SU-DHL-6 (cell line): ENCODE measurements around the gene SUN5.

ENCODE experiments used
- H2AFZ ChIP-seq: fragments of 200-600 bp; sonication (generic); 2 replicates; pipeline ENCODE4 v1.6.1; 2014; ENCODE audit warnings: low read depth, mild to moderate bottlenecking, moderate library complexity, mixed read lengths, antibody characterized with exemption, low read length; ENCODE audit not compliant: severe bottlenecking
- H3F3A ChIP-seq: fragments of 200-600 bp; shearing (Covaris generic); 2 replicates; pipeline ENCODE4 v1.6.0; 2016; ENCODE audit warnings: antibody characterized with exemption, mild to moderate bottlenecking; ENCODE audit not compliant: insufficient read depth
- H3K27ac ChIP-seq: fragments of 200-600 bp; sonication (generic); 2 replicates; pipeline ENCODE4 v1.5.1; 2016; ENCODE audit warnings: low read depth, mild to moderate bottlenecking, low read length, moderate library complexity, mixed read lengths
- H3K27me3 ChIP-seq: fragments of 200-600 bp; sonication (generic), shearing (Covaris generic); 2 replicates; pipeline ENCODE4 v1.6.0; 2014; ENCODE audit warnings: mild to moderate bottlenecking, low read length
- H3K36me3 ChIP-seq: fragments of 200-600 bp; sonication (generic); 2 replicates; pipeline ENCODE4 v1.6.1; 2014; ENCODE audit warnings: mild to moderate bottlenecking, low read length, mixed read lengths
- H3K4me2 ChIP-seq: fragments of 300-600, 200-600 bp; shearing (Covaris generic), sonication (generic); 2 replicates; pipeline ENCODE4 v1.6.0; 2014; ENCODE audit warnings: low read length, low read depth, mild to moderate bottlenecking; ENCODE audit not compliant: poor library complexity, severe bottlenecking
- H3K4me3 ChIP-seq: fragments of 200-600 bp; sonication (generic); 2 replicates; pipeline ENCODE4 v1.5.1; 2014; ENCODE audit warnings: antibody characterized with exemption, low read length, mild to moderate bottlenecking, mixed read lengths; ENCODE audit not compliant: insufficient read depth, poor library complexity, severe bottlenecking
- H3K79me2 ChIP-seq: fragments of 200-600 bp; sonication (generic); 2 replicates; pipeline ENCODE4 v1.6.1; 2014; ENCODE audit warnings: mild to moderate bottlenecking, low read length, moderate library complexity; ENCODE audit not compliant: insufficient read depth
- H3K9ac ChIP-seq: fragments of 200-600 bp; sonication (generic); 2 replicates; pipeline ENCODE4 v1.7.0; 2014; ENCODE audit warnings: mild to moderate bottlenecking, low read length
- H3K9me2 ChIP-seq: fragments of 200-600 bp; sonication (generic); replicated peaks from 2 replicates; pipeline ENCODE4 v1.6.1; 2014; ENCODE audit warnings: low read length; ENCODE audit not compliant: insufficient read depth
- H3K9me3 ChIP-seq: fragments of 200-600 bp; sonication (generic); 2 replicates; pipeline ENCODE4 v1.6.1; 2014; ENCODE audit warnings: low read length, mixed read lengths; ENCODE audit not compliant: insufficient read depth
- H4K20me1 ChIP-seq: fragments of 200-600 bp; sonication (generic); 2 replicates; pipeline ENCODE4 v1.6.1; 2014; ENCODE audit warnings: low read depth, mild to moderate bottlenecking, antibody characterized with exemption, low read length, moderate library complexity, mixed read lengths
- CTCF ChIP-seq: fragments of 200-600 bp; sonication (generic); IDR thresholded peaks from one replicate; pipeline ENCODE4 v1.5.1; 2017; ENCODE audit warnings: antibody characterized with exemption, mild to moderate bottlenecking, low read length, moderate library complexity; ENCODE audit not compliant: insufficient read depth, poor library complexity, severe bottlenecking
- EZH2phosphoT487 ChIP-seq: fragments of 200-600 bp; sonication (generic), shearing (Covaris generic); conservative IDR thresholded peaks from 2 replicates; pipeline ENCODE4 v1.6.1; 2018; ENCODE audit warnings: mild to moderate bottlenecking, antibody characterized with exemption, low read length, moderate library complexity, mixed read lengths

The SUN5 gene

GRCh38 chr20:33028875-33029274 is 24.6 kb upstream of the SUN5 start:
- Histone ChIP-seq H3K9me3 (no peaks in the 10 kb centered on the region), H3K9me2 (no peaks in the 10 kb centered on the region), H3K4me2 (no peak overlapping the region), H4K20me1 (no peaks in the 10 kb centered on the region), H3K27ac (no peak overlapping the region), H2AFZ (no peak overlapping the region), H3K36me3 (no peaks in the 10 kb centered on the region), H3K27me3 (no peaks in the 10 kb centered on the region), H3K9ac (no peak overlapping the region), H3K4me3 (no peak overlapping the region), H3F3A (no peaks in the 10 kb centered on the region), H3K79me2 (no peaks in the 10 kb centered on the region)
- no peak for TF ChIP-seq EZH2phosphoT487
- no peak for TF ChIP-seq CTCF

GRCh38 chr20:33027769-33028751 is 23.8 kb upstream of the SUN5 start:
- no peak for TF ChIP-seq CTCF
- no peak for TF ChIP-seq EZH2phosphoT487
- no peaks in the 10 kb centered on the region for H3K9me3 ChIP-seq
- no peaks in the 10 kb centered on the region for H4K20me1 ChIP-seq
- H3K36me3 ChIP-seq = no peaks in the 10 kb centered on the region
- no peak overlapping the region for H3K27ac ChIP-seq
- H3K27me3 ChIP-seq = no peaks in the 10 kb centered on the region
- no peak overlapping the region for H3K4me3 ChIP-seq
- H3K9me2 ChIP-seq = no peaks in the 10 kb centered on the region
- H3F3A ChIP-seq = no peaks in the 10 kb centered on the region
- H3K9ac ChIP-seq = no peak overlapping the region
- no peak overlapping the region for H2AFZ ChIP-seq
- H3K4me2 ChIP-seq = no peak overlapping the region
- H3K79me2 ChIP-seq = no peaks in the 10 kb centered on the region

DNA sequence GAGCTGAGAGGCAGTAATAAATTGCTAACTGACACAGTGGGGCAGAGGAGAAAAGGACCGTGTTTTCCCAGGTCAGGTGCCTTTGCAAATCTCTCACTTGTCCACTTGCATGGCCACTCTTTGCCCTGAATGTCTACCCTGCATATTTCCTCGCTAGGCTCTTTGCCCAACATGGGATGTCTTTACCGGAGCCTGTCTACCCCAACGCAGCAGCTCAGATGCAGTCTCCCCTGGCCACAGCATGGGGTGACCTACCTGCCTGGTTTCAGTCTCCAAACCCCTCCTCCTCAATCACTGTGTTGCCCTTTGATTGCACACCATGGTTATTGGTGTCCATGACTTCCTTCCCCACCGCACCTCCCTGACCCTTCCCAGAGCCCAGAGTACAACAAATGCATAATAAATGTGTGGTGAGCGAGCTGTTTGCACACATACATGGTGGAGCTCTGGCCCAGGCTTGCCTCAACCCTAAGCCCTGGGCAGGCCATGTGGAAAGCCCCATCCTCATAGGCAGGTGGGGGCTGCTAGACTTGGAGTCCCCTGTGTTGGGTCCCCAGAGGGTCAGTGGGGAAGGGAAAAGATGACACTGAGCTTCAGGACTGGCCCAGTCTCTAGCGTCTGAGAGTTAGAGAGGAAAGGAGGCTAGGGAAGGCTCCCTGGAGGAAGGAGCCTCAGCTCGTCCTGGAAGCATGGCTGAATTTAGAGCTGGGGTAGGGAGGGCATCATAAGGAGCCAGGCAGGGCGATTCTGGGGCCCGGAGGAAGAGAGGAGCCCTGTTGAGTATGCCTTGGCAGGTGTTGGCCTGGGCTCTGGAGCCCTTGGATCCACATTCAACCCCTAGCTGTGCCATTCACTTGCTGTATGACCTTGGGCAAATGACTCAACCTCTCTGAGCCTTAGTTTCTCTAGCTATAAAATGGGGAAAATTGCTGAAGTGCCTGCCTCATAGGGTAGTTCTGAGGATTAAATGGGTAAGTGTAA is 22.8 kb upstream of the SUN5 start:
- Histone ChIP-seq H3K36me3 (no peaks in the 10 kb centered on the region), H3F3A (no peaks in the 10 kb centered on the region), H3K4me2 (no peak overlapping the region), H3K9me2 (no peaks in the 10 kb centered on the region), H3K27me3 (no peaks in the 10 kb centered on the region), H3K9me3 (no peaks in the 10 kb centered on the region), H2AFZ (no peak overlapping the region), H3K9ac (no peak overlapping the region), H3K4me3 (no peak overlapping the region), H3K79me2 (no peaks in the 10 kb centered on the region), H3K27ac (no peak overlapping the region), H4K20me1 (no peaks in the 10 kb centered on the region)
- TF ChIP-seq EZH2phosphoT487 (no peak), CTCF (no peak)
